ENCODE measurements around the gene LRFN2.

DNA sequence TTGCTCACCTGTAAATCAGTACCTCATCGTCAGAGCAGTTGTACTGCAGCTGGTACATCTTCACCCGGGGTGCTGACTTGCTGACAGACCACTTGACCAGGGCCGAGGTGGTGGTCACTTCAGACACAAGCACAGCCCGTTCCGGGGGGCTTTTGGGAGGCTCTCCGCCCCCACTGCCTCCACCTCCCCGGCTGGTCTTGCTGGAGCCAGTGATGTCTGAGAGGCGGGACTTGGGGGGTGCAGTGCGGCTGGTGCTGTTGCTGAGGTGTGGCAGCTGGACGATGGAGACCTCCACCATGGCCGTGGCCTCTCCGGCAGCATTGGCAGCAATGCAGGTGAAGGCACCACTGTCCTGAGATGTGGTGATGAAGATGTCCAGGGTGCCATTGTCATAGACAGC, 155.5 kb downstream of the LRFN2 start:
- TF ChIP-seq, protein P1, sequence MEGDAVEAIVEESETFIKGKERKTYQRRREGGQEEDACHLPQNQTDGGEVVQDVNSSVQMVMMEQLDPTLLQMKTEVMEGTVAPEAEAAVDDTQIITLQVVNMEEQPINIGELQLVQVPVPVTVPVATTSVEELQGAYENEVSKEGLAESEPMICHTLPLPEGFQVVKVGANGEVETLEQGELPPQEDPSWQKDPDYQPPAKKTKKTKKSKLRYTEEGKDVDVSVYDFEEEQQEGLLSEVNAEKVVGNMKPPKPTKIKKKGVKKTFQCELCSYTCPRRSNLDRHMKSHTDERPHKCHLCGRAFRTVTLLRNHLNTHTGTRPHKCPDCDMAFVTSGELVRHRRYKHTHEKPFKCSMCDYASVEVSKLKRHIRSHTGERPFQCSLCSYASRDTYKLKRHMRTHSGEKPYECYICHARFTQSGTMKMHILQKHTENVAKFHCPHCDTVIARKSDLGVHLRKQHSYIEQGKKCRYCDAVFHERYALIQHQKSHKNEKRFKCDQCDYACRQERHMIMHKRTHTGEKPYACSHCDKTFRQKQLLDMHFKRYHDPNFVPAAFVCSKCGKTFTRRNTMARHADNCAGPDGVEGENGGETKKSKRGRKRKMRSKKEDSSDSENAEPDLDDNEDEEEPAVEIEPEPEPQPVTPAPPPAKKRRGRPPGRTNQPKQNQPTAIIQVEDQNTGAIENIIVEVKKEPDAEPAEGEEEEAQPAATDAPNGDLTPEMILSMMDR (conservative IDR thresholded peaks at IDR 0.05; ENCODE audit: low read depth, low read length) = no peak
- no peak for TF ChIP-seq EZH2phosphoT487 (IDR thresholded peaks at IDR 0.05; ENCODE audit: borderline replicate concordance, low read length)
- no peak for TF ChIP-seq EZH2 (IDR thresholded peaks at IDR 0.05; ENCODE audit: low read length, unreplicated experiment)
